GM21447 (cell line): Measurements from ENCODE around the gene MSI2.

Experiments
- ATAC-seq: cut with Tn5 transposase; IDR thresholded peaks from one replicate; pipeline ENCODE4 v1.9.1; 2021; ENCODE audit not compliant: unreplicated experiment

Gene MSI2

GRCh38 chr17:57269052-57269451 is 12.7 kb downstream of the MSI2 start:
- ATAC-seq, result no peak

- no peak for ATAC-seq
These were observed 13.4 kb downstream of the MSI2 start for GRCh38 chr17:57269598-57270255.

DNA sequence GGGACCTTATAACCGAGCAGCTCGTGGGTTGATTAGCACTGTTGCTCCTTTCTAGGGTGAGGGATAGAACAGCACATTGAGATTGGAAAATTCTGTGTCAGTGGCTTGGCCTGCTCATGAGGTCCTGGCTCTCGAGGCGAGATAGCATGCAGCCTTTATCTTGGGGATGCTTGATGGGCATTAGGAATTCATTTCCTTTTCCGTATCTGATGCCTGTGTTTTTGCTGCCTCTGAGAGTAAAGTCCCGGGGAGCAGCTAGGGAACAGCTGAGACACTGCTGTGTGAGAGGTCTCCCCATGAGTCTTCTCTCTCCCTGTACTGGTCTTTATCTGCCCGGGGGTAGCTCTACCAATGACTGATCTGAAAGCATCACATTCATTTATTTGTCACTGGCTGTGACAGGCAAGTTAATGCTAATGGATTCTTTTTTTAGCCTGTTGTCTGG is 14.5 kb downstream of the MSI2 start:
- ATAC-seq, result no peak

DNA sequence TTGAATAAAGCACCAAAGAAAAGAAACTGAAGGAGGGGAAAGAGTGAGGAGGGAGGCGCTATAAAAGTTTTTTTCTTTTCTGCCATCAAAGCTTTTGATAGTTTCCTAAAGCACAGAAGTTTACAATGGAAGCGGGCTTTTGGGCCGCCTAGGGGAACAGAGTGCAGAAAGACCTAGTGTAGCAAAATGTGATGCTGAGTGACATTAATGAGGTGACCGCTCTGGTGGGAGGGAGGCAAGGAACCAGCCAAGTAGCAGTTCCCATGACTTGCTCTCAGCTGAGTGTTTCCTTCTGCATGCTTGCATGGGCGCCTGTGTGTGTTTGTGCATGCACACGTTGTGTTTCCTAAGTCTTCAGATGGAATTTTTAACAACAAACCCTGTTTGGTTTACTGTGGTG is 15.5 kb downstream of the MSI2 start:
- ATAC-seq, result no peak

DNA sequence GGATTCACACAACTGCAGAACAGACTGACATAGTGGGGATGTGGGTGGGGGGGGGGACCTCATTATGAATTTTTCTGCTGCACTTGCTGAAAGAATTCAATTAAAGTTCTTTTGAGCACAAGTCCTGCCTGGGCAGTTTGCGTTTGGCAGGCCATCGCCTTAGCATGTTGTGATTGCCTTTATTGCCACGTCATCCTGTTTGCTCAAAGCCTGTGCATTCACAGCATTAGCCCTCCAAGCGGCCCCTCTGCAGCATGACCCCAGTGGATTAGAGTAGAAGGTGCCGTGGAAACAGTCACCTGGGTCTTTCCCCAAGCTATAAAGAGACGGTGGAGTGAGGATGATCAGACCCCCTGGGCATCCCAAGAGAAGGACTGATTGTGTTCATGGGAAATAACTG is 17.2 kb downstream of the MSI2 start:
- ATAC-seq, result no peak

DNA sequence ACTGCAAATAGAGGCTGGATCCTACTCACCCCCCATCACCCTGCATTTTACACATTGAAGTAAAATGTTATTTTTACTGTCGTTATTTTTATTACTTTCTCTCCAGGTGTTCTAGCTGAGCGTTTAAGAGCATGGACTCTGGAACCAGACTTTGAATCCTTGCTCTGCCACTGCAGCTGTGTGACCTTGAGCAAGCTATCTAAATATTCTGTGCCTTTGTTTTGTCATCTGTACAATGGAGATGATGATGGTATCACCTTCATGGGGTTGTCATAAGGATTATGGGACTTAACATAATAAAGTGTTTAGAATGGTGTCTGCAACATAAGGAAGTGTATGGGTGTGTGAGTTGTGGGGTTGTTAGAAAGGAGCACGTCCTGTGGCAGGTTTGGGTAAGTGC is 17.8 kb downstream of the MSI2 start:
- no peak for ATAC-seq

DNA sequence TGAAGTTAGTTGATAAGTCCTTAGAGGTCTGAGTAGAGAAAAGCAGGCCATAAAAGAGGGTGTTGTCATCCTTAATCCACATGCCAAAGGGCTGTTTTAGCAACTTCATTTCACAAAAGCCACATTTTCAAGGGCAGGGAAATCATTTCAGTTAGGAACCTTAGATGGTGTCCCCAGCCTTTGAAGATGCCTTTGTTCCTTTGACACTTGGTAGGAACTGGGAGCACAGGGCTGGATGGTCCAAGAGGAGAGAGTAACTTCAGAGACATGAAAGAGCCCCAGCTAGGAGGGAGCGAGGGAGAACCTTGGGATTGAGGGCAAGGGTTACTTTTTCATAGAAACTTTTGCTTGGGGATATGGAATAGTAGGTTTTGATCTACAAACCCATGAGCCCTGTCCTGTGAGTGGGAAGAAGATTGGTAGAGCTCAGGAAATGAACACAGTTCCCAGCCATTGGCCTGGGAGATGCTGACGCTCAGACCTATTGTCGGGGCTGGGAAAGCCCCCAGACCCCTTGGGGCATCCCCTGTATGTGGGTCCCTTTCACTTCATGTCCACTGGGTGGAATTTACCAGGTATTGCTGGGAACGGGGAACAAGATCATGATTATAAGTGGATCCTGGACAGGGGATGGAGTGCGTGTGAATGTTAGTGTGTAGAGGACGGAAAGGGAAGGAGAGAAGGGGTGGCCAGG is 18.9 kb downstream of the MSI2 start:
- ATAC-seq, result no peak

- ATAC-seq, result no peak
These were observed 20.3 kb downstream of the MSI2 start for GRCh38 chr17:57276621-57277020.

- ATAC-seq, result no peak
These were observed 21.7 kb downstream of the MSI2 start for GRCh38 chr17:57277923-57278604.

- no peak for ATAC-seq
These were observed 22.5 kb downstream of the MSI2 start for GRCh38 chr17:57278740-57279387.

GRCh38 chr17:57279432-57279831 is 23.1 kb downstream of the MSI2 start:
- ATAC-seq, result no peak

DNA sequence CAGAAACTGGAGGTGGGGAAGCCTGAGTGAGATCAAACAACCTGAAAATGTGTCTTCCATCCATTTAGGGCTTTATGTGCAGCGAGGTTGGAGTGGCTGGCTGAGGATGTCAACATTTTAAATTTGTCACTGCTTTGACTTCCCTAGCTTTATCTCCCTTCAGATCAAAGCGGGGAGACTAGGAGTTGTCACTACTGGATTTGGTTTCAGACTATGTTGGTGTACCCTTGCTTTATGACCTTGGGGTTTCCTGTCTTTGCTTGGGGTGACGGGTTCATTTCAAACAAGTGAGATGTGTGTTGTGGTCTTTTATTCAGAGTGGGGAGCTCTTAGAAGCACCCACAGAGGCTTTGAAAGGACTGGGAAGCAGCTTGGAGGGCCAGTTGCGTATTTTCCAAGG is 25.6 kb downstream of the MSI2 start:
- ATAC-seq, result no peak

GRCh38 chr17:57282296-57282695 is 26.0 kb downstream of the MSI2 start:
- ATAC-seq, result no peak

DNA sequence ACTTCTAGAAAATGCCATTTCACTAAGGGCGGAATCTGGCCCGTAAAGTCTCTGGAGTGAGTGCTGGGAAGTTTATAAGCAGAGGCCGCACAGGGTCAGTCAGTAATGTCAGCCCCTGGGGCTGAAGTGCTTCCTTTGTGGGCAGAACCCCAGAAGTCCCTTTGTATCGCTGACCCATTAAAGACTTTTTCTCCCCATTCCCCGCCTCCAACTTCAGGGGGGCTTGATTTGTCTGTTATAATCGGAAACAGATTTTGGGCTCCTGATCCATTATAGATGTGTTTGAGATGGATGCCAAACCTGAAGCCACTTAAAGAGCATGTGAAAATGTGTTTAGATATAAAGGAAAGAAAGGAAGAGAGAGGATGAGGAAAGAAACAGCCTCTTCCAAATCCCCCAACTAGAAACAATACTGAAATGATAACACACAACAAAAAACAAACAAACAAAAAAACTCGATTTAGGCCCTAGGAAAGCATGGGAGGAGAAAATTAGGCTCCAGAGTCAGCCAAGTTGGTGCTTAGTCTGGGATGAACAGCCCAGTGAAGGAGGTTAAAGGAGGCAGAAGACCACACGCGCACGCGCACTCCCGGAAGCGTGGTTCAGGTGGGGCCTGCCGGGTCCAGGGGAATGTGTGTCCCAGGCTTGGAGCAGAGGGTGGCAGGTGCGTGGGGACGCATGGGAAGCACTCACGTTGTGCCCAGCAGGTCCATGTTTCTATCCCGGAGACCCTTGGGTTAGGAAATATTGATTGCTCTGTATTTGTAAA is 27.1 kb downstream of the MSI2 start:
- no peak for ATAC-seq

- ATAC-seq, result no peak
These were observed 28.3 kb downstream of the MSI2 start for GRCh38 chr17:57284583-57284982.

DNA sequence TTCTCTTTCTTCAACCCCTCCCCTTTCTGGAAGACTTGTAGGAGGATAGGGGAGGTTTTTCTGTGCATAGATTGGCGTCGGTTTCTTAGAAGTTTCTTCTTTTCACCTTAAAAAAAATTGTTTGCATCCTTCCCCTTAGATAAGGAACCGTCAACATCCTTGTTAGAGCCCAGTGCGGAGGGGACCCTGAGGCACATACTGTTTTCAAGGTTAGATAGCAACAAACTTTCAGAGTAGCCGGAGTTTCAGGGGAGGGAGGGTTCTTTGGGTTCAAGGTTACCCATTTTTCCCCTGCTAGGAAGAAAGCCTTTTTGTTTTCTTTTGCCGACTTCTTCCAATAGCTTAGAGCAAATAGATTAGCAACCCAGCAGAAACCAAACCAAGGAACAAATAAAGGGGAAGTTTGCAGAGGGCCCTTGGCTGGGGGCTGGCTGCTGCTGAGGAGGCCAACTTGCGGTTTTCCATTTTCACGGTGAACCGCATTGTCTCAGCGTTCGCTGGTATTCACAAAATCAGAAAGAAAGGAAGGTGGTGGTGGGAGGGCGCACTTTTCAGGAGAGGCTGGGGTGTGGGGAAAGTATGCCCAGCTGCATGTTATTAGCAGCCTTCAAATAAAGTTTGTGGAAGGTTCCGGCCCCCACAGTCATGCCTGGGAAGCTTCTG is 28.8 kb downstream of the MSI2 start:
- ATAC-seq, result peak; percentile 80

GRCh38 chr17:57285701-57286100 is 29.4 kb downstream of the MSI2 start:
- no peak for ATAC-seq

DNA sequence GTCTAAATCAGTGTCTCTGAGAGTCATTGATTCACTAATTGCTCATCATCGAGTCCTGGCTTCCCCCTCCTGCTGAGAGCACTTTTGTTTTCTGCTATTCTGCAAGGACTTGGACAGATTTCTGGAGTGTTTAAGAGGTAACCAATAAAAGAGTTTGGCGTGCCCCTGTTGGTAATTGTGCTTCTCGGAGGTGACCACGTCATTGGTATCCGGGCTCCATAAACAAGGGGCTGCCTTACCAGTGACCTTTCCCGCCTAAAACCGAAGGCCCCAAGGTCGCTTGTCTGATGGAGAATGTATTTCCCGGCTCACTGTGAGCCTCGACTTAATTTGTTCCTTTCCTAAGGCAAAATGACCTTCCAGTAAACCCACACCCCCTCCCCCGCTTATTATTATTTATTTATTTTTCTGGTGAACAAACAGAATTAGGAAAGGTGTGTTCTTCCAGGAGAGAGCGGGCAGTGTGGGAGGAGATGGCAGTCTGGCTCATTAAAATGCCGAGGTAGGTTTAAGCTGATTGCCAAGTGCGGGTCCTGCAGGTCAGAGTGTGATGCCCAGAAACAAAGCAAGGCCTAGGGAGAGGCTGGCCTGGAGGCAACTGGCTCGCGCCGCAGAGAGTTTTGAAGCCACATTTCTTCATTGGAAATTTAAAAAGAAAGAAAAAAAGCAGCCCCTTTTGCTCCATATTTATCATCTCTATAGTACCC is 30.2 kb downstream of the MSI2 start:
- ATAC-seq, result no peak

GRCh38 chr17:57288040-57288772 is 31.9 kb downstream of the MSI2 start:
- no peak for ATAC-seq
